ENCODE results near the gene RYR1. TPM values are rescaled to one million over a fixed set of nuclear protein-coding genes. Genes with fewer than 3 reads are reported as not detected.
A peak's percentile ranks its signal among the peaks of the same experiment; 100 is the strongest.

RYR1 gene
- total and polyA plus RNA-seq, 10 of the 15 experiments (the other 5 are each of a cell fraction or from before 2014, with no cell fraction given): under 0.01 to 0.32 (median 0.07) TPM; not detected in 1

DNA sequence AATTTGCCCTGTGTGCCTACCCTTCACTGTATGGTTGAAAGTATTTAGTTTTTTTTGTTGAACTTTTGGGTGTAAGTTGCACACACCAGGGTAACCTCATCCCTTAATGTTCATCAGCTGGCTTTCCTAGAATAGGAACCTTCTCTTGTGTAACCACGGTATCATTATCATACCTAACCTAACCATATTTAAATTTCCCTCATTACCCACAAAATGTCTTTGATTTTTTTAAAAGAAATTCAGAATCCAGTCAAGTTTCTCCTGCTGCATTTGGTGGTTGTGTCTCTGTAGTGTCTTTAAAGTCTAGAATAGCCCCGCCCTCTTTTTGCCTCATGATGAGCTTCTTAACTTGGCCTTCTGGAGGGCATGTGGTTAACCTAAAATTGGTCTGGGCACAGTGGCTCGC, 80.3 kb downstream of the RYR1 start:
- POLR2A ChIA-PET: interaction anchor here (1.0 kb wide), 1 partner anchor 120 kb away, joined by 3 read pairs; no protein-coding TSS in a partner anchor
- Histone ChIP-seq H3K4me1 (ENCODE audit: control insufficient read depth, insufficient read depth, low read length) (peaks cover 6% of the 10 kb centered on the region), H3K79me2 (ENCODE audit: control insufficient read depth, insufficient read depth, low read length) (no peaks in the 10 kb centered on the region), H4K20me1 (ENCODE audit: control insufficient read depth, insufficient read depth) (no peaks in the 10 kb centered on the region), H3K9me3 (replicated peaks; ENCODE audit: control insufficient read depth, insufficient read depth, low read length) (no peaks in the 10 kb centered on the region), H3K27me3 (replicated peaks in 1 of 2; ENCODE audit: control insufficient read depth in 2 of 2, insufficient read depth in 2 of 2, low read length in 1 of 2) (no peaks in the 10 kb centered on the region), H3K4me3 (no peak overlapping the region), H3K4me2 (ENCODE audit: control insufficient read depth, insufficient read depth) (no peak overlapping the region; the same call in 1 of the 2 replicates), H2AFZ (ENCODE audit: control insufficient read depth, low read depth, low read length) (no peak overlapping the region), H3K9ac (ENCODE audit: control insufficient read depth, insufficient read depth, low read length) (no peak overlapping the region), H3K27ac (ENCODE audit: control insufficient read depth, insufficient read depth) (no peak overlapping the region), H3K36me3 (ENCODE audit: control insufficient read depth in 2 of 2, insufficient read depth in 2 of 2, low read length in 1 of 2) (no peaks in the 10 kb centered on the region)
- SMC1A ChIA-PET (ENCODE audit: uncharacterized antibody, unreplicated experiment): interaction anchor here (0.6 to 1.6 kb wide), 4 partner anchors 111 to 419 kb away, joined by 3 to 9 read pairs (median 4); partner anchors contain the start of gene FAM98C
- ATAC-seq (peak; percentile 21; the same call in 1 of the 3 replicates), FAIRE-seq (no peak), DNase-seq (ENCODE audit: low read depth, low spot score) (no peak)
- in situ Hi-C loops (cut with MboI): no loop called here
- 0% methylated on average over 3 of the region's 3 CpGs for WGBS (ENCODE audit: insufficient coverage, insufficient replicate concordance, low lambda C conversion rate, missing lambda C conversion rate)
- TF ChIP-seq EZH2 (IDR thresholded peaks at IDR 0.05; ENCODE audit: borderline replicate concordance, control insufficient read depth, low read depth, low read length) (no peak), TCF3 (IDR thresholded peaks at IDR 0.05; ENCODE audit: borderline replicate concordance, insufficient read depth, low read depth, low read length) (no peak), BMI1 (IDR thresholded peaks at IDR 0.05; ENCODE audit: borderline replicate concordance) (no peak), ZNF24 (IDR thresholded peaks at IDR 0.05) (no peak), BACH1 (IDR thresholded peaks at IDR 0.05; ENCODE audit: borderline replicate concordance) (no peak), CEBPB (IDR thresholded peaks at IDR 0.05; ENCODE audit: borderline replicate concordance in 1 of 2, low read depth in 2 of 2, low read length in 2 of 2) (no peak), FOXM1 (IDR thresholded peaks at IDR 0.05; ENCODE audit: low read depth, low read length) (no peak), JUND (IDR thresholded peaks at IDR 0.05; ENCODE audit: low read depth, low read length) (no peak), NFYB (IDR thresholded peaks at IDR 0.05; ENCODE audit: insufficient read depth, low read depth, low read length) (no peak), TARDBP (IDR thresholded peaks at IDR 0.05; ENCODE audit: borderline replicate concordance) (no peak), ZSCAN29 (IDR thresholded peaks at IDR 0.05) (no peak), ZNF384 (IDR thresholded peaks at IDR 0.05; ENCODE audit: borderline replicate concordance, low read depth, low read length) (no peak), MTA3 (IDR thresholded peaks at IDR 0.05; ENCODE audit: borderline replicate concordance, low read length) (no peak), EGR1 (IDR thresholded peaks at IDR 0.05; ENCODE audit: borderline replicate concordance in 1 of 2, low read depth in 2 of 2, low read length in 2 of 2) (no peak), DPF2 (IDR thresholded peaks at IDR 0.05) (no peak), CTCF (IDR thresholded peaks at IDR 0.05 in 2 of 3, conservative IDR thresholded peaks at IDR 0.05 in 1 of 3; ENCODE audit: control insufficient read depth in 2 of 3, extremely low read depth in 1 of 3, insufficient read depth in 1 of 3, low read depth in 3 of 3, low read length in 3 of 3) (no peak), CREM (IDR thresholded peaks at IDR 0.05; ENCODE audit: low read depth) (no peak)
- RAD21 ChIA-PET (ENCODE audit: unreplicated experiment): interaction anchor here (0.6 to 3.3 kb wide), 9 partner anchors 30 to 417 kb away, joined by 3 to 17 read pairs (median 5); partner anchors contain the start of genes EIF3K, FAM98C, MAP4K1 and MRPS12
- no TSS peak for BruUV-seq (replicated peaks)
- CTCF ChIA-PET: interaction anchor here (1.0 to 4.7 kb wide), 10 partner anchors 9 to 611 kb away, joined by 3 to 52 read pairs (median 5); partner anchors contain the start of genes FAM98C, MRPS12 and SARS2
- intact Hi-C loops (cut with micrococcal nuclease; ENCODE audit: unreplicated experiment): loop anchor here (2.0 to 10.0 kb wide), 3 partner anchors 123 to 417 kb away; partner anchors contain the start of genes MRPS12 and SARS2
